H1 (cell line): Measurements from ENCODE around the gene PIEZO1.

ENCODE experiments used
- CREB1 ChIP-seq: IDR thresholded peaks from 2 replicates; pipeline ENCODE4 v1.6.1; 2012; ENCODE audit warnings: inconsistent platforms
- EZH2 ChIP-seq: fragments of 200-600 bp; sonication (generic); IDR thresholded peaks from 2 replicates; pipeline ENCODE4 v1.7.1; 2012; ENCODE audit warnings: low read depth, mild to moderate bottlenecking, moderate library complexity, low read length, inconsistent platforms; ENCODE audit not compliant: severe bottlenecking
- HDAC2 ChIP-seq, 2 experiments: fragments of 300-600 bp in 1 of 2; sonication (generic) in 1 of 2; IDR thresholded peaks; 2 replicates each; pipeline ENCODE4 v1.6.1; 2011 to 2012; ENCODE audit warnings: low read depth in 2 of 2, low read length in 2 of 2, mild to moderate bottlenecking in 2 of 2, moderate library complexity in 2 of 2, borderline replicate concordance in 1 of 2, inconsistent platforms in 1 of 2
- POU5F1 ChIP-seq: IDR thresholded peaks from 2 replicates; pipeline ENCODE4 v1.6.1; 2011; ENCODE audit warnings: low read depth, mild to moderate bottlenecking, low read length, moderate library complexity
- SAP30 ChIP-seq: fragments of 300-600 bp; sonication (generic); IDR thresholded peaks from 2 replicates; pipeline ENCODE4 v1.7.1; 2012; ENCODE audit warnings: low read length, moderate library complexity, mild to moderate bottlenecking, inconsistent platforms; ENCODE audit not compliant: insufficient read depth, insufficient replicate concordance
- TF ChIP-seq, protein P1 (sequence below), 3 experiments: IDR thresholded peaks; 1 replicate in 2 of 3; 2 replicates in 1 of 3; pipeline versions ENCODE4 v1.5.1 to v1.6.1; 2011; ENCODE audit warnings: low read length in 3 of 3, mild to moderate bottlenecking in 3 of 3, inconsistent platforms in 2 of 3, low read depth in 1 of 3, moderate library complexity in 1 of 3; ENCODE audit not compliant: insufficient read depth in 1 of 3; ENCODE audit errors: control extremely low read depth in 1 of 3

DNA sequence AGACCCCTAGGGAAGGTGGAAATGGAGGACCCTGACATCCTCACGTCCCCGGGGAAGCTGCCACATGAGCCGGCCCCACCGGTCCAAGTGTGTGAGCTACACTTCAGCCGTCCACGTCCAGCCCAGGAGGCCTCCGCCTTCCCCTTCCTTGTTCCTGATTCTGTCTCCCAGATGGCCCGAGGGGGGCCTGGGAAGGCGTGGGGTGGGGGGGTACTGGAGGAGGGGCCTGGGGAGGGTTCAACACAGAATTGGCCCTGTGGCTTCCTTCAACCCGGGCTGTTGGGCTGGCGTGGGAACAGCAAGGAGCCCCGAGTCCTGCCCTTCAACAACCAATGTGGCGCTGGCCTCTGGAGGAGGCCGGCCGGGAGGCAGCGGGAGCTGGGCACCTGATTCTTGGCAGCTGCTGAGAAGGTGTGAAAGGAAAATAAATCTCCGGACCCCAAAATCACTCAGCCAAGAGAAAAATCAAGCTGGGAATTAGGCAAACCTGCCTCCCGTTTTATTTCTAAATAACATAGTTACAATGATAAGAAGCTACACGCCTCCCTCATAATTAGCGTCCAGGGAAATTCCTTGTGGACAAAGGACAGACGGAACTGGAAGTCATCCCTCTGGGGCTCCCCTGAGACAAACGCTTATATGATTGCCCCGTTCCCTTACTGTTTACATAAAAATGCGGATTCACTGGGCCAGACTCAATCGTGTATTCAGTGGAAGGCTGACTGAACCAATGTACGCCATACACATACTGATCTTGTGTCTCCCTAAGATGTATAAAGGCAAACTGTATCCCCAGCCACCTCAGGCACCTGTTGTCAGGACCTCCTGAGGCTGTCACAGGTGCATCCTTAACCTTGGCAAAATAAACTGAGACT is 28.5 kb upstream of the PIEZO1 start:
- TF ChIP-seq HDAC2 (IDR thresholded peaks at IDR 0.05; ENCODE audit: borderline replicate concordance in 1 of 2, low read depth in 2 of 2, low read length in 2 of 2): no peak
- TF ChIP-seq CREB1: no peak
- TF ChIP-seq, protein P1, sequence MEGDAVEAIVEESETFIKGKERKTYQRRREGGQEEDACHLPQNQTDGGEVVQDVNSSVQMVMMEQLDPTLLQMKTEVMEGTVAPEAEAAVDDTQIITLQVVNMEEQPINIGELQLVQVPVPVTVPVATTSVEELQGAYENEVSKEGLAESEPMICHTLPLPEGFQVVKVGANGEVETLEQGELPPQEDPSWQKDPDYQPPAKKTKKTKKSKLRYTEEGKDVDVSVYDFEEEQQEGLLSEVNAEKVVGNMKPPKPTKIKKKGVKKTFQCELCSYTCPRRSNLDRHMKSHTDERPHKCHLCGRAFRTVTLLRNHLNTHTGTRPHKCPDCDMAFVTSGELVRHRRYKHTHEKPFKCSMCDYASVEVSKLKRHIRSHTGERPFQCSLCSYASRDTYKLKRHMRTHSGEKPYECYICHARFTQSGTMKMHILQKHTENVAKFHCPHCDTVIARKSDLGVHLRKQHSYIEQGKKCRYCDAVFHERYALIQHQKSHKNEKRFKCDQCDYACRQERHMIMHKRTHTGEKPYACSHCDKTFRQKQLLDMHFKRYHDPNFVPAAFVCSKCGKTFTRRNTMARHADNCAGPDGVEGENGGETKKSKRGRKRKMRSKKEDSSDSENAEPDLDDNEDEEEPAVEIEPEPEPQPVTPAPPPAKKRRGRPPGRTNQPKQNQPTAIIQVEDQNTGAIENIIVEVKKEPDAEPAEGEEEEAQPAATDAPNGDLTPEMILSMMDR (IDR thresholded peaks at IDR 0.05; ENCODE audit: control extremely low read depth in 1 of 3, insufficient read depth in 1 of 3, low read depth in 1 of 3, low read length in 3 of 3): no peak
- no peak for TF ChIP-seq POU5F1
- no peak for TF ChIP-seq EZH2
- no peak for TF ChIP-seq SAP30
